Measurements from ENCODE around the gene DACH1. TPM values are rescaled to one million over a fixed set of nuclear protein-coding genes. Genes with fewer than 3 reads are reported as not detected.

Gene DACH1
- total RNA-seq (under 1 TPM; 0.71 to 0.89 TPM), total RNA-seq (0 to 2.8 (median 0.24) reads per million in 172 experiments)
- 0.39 TPM for polyA plus RNA-seq (2013, experiment 1 of 2)
- 0.38 TPM for polyA plus RNA-seq (2013, experiment 2 of 2)

GRCh38 chr13:71867131-71867814 lies at the start of gene DACH1:
TSS of gene DACH1 (minus strand) at chr13:71867204.
- peak; percentile 60 for ATAC-seq (ENCODE audit: poor library complexity)
- Mint-ChIP-seq H3K4me3 (peak within 1 kb of the TSS; percentile 90), H3K27ac (peak within 1 kb of the TSS; percentile 68), H3K27me3 (peaks cover 43% of the 10 kb centered on the region), H3K36me3 (ENCODE audit: low read depth) (peaks cover 8% of the 10 kb centered on the region), H3K4me1 (ENCODE audit: low read depth) (peaks cover 33% of the 10 kb centered on the region), H3K9me3 (no peaks in the 10 kb centered on the region)
- no peak within 1 kb of the TSS for H3K27ac ChIP-seq (ENCODE audit: low read depth in 1 of 2, low read length in 2 of 2)
- no peak for TF ChIP-seq CTCF (IDR thresholded peaks at IDR 0.05)
- CTCF ChIA-PET: no interaction called here
- H3K27me3 ChIP-seq (ENCODE audit: control insufficient read depth in 1 of 2, insufficient read depth in 2 of 2, low read length in 2 of 2): peaks cover 10 to 43% of the 10 kb centered on the region in 2 experiments
- intact Hi-C loops (cut with DNase I, micrococcal nuclease): no loop called here
- peaks cover 0 to 12% of the 10 kb centered on the region in 2 experiments for H3K9me3 ChIP-seq (ENCODE audit: control insufficient read depth in 1 of 2, insufficient read depth in 1 of 2, low read length in 2 of 2)
- H3K36me3 ChIP-seq (ENCODE audit: insufficient read depth, low read length): no peaks in the 10 kb centered on the region
- POLR2A ChIA-PET: interaction anchor here (1.0 kb wide), 1 partner anchor 576 kb away, joined by 3 read pairs; no protein-coding TSS in a partner anchor
- peaks cover 8% of the 10 kb centered on the region for H3K4me1 ChIP-seq (ENCODE audit: insufficient read depth, low read length)
- H3K4me3 ChIP-seq (ENCODE audit: low read length): peak within 1 kb of the TSS; percentile 57
- DNase-seq: peak in 5 of 14 experiments; percentile 19 to 57 (median 21)

- peaks cover 0 to 5% of the 10 kb centered on the region in 2 experiments for H3K9me3 ChIP-seq (ENCODE audit: control insufficient read depth in 1 of 2, insufficient read depth in 1 of 2, low read length in 2 of 2)
- Mint-ChIP-seq H3K9me3 (no peaks in the 10 kb centered on the region), H3K27ac (no peak overlapping the region), H3K27me3 (no peaks in the 10 kb centered on the region), H3K36me3 (ENCODE audit: low read depth) (no peaks in the 10 kb centered on the region), H3K4me3 (no peak overlapping the region), H3K4me1 (ENCODE audit: low read depth) (no peaks in the 10 kb centered on the region)
- intact Hi-C loops (cut with DNase I, micrococcal nuclease): no loop called here
- ChIA-PET POLR2A (no interaction called here), CTCF (no interaction called here)
- H3K4me1 ChIP-seq (ENCODE audit: insufficient read depth, low read length): no peaks in the 10 kb centered on the region
- H3K27ac ChIP-seq (ENCODE audit: low read depth in 1 of 2, low read length in 2 of 2): no peak overlapping the region
- H3K27me3 ChIP-seq (ENCODE audit: control insufficient read depth in 1 of 2, insufficient read depth in 2 of 2, low read length in 2 of 2): no peaks in the 10 kb centered on the region
- no peak for TF ChIP-seq CTCF (IDR thresholded peaks at IDR 0.05)
- H3K36me3 ChIP-seq (ENCODE audit: insufficient read depth, low read length): no peaks in the 10 kb centered on the region
- ATAC-seq (ENCODE audit: poor library complexity) (no peak), DNase-seq (no peak)
- H3K4me3 ChIP-seq (ENCODE audit: low read length): no peak overlapping the region
These were observed 46.7 kb upstream of the DACH1 start for GRCh38 chr13:71913717-71914116.

GRCh38 chr13:71912524-71912923 lies 45.5 kb upstream of the DACH1 start:
- Mint-ChIP-seq H3K36me3 (ENCODE audit: low read depth) (no peaks in the 10 kb centered on the region), H3K27me3 (no peaks in the 10 kb centered on the region), H3K4me3 (no peak overlapping the region), H3K9me3 (no peaks in the 10 kb centered on the region), H3K27ac (no peak overlapping the region), H3K4me1 (ENCODE audit: low read depth) (no peaks in the 10 kb centered on the region)
- DNase-seq (no peak), ATAC-seq (ENCODE audit: poor library complexity) (no peak)
- H3K27me3 ChIP-seq (ENCODE audit: control insufficient read depth in 1 of 2, insufficient read depth in 2 of 2, low read length in 2 of 2): no peaks in the 10 kb centered on the region
- CTCF ChIA-PET: no interaction called here
- intact Hi-C loops (cut with DNase I, micrococcal nuclease): no loop called here
- H3K4me1 ChIP-seq (ENCODE audit: insufficient read depth, low read length): no peaks in the 10 kb centered on the region
- no peak for TF ChIP-seq CTCF (IDR thresholded peaks at IDR 0.05)
- H3K4me3 ChIP-seq (ENCODE audit: low read length): no peak overlapping the region
- H3K36me3 ChIP-seq (ENCODE audit: insufficient read depth, low read length): no peaks in the 10 kb centered on the region
- no peak overlapping the region for H3K27ac ChIP-seq (ENCODE audit: low read depth in 1 of 2, low read length in 2 of 2)
- POLR2A ChIA-PET: no interaction called here
- peaks cover 0 to 8% of the 10 kb centered on the region in 2 experiments for H3K9me3 ChIP-seq (ENCODE audit: control insufficient read depth in 1 of 2, insufficient read depth in 1 of 2, low read length in 2 of 2)

Measured in CD4-positive, alpha-beta T cell (primary cell).